ENCODE measurements around the gene AGRN.
"Not testable (repeated sequence)": the region's sequence is repeated elsewhere in the genome, so short reads cannot be mapped to it uniquely, and the experiment has no call there.

The AGRN gene

GRCh38 chr1:1027791-1028190, 7.9 kb downstream of the AGRN start:
- H2AFZ ChIP-seq (ENCODE audit: low read length), result no peak overlapping the region
- TF ChIP-seq CTCF (IDR thresholded peaks at IDR 0.05; ENCODE audit: low read length), result no peak
- no peak for TF ChIP-seq EZH2phosphoT487 (IDR thresholded peaks at IDR 0.05; ENCODE audit: low read length)
- TF ChIP-seq EZH2 (optimal IDR thresholded peaks at IDR 0.05; ENCODE audit: low read depth, low read length), result no peak
- H3K4me1 ChIP-seq (ENCODE audit: low read length), result no peaks in the 10 kb centered on the region
- no peak overlapping the region for H3K4me2 ChIP-seq (ENCODE audit: low read depth, low read length)
- H3F3A ChIP-seq (ENCODE audit: insufficient read depth, low read length), result no peaks in the 10 kb centered on the region
- no peak overlapping the region for H3K9ac ChIP-seq (ENCODE audit: low read length)
- H3K27ac ChIP-seq (ENCODE audit: low read length), result no peak overlapping the region
- H3K9me2 ChIP-seq (replicated peaks; ENCODE audit: insufficient read depth, low read length), result no peaks in the 10 kb centered on the region
- H3K4me3 ChIP-seq (ENCODE audit: low read length), result no peak overlapping the region
- no peak for DNase-seq
- peaks cover 71% of the 10 kb centered on the region for H3K27me3 ChIP-seq (replicated peaks; ENCODE audit: insufficient read depth, low read length)
- H3K36me3 ChIP-seq (replicated peaks; ENCODE audit: insufficient read depth, low read length), result no peaks in the 10 kb centered on the region
- H3K79me2 ChIP-seq (ENCODE audit: low read length), result no peaks in the 10 kb centered on the region
- H3K9me3 ChIP-seq (replicated peaks; ENCODE audit: insufficient read depth, low read length), result no peaks in the 10 kb centered on the region
- H4K20me1 ChIP-seq (ENCODE audit: insufficient read depth, low read length), result no peaks in the 10 kb centered on the region

- H3K79me2 ChIP-seq (ENCODE audit: low read length); H3K36me3 ChIP-seq (replicated peaks; ENCODE audit: insufficient read depth, low read length); H2AFZ ChIP-seq (ENCODE audit: low read length); H3K9me3 ChIP-seq (replicated peaks; ENCODE audit: insufficient read depth, low read length); H3K27ac ChIP-seq (ENCODE audit: low read length); H3K9ac ChIP-seq (ENCODE audit: low read length); H3K4me3 ChIP-seq (ENCODE audit: low read length); H3K9me2 ChIP-seq (replicated peaks; ENCODE audit: insufficient read depth, low read length); H3K4me1 ChIP-seq (ENCODE audit: low read length); H3F3A ChIP-seq (ENCODE audit: insufficient read depth, low read length); H4K20me1 ChIP-seq (ENCODE audit: insufficient read depth, low read length); H3K4me2 ChIP-seq (ENCODE audit: low read depth, low read length); DNase-seq: not testable (repeated sequence)
- peaks cover 60% of the 10 kb centered on the region for H3K27me3 ChIP-seq (replicated peaks; ENCODE audit: insufficient read depth, low read length)
Measured at GRCh38 chr1:1030867-1031658, 11.1 kb downstream of the AGRN start.

GRCh38 chr1:1031659-1032235, 11.8 kb downstream of the AGRN start:
- Histone ChIP-seq H3K9me3 (replicated peaks; ENCODE audit: insufficient read depth, low read length) (no peaks in the 10 kb centered on the region), H3K36me3 (replicated peaks; ENCODE audit: insufficient read depth, low read length) (no peaks in the 10 kb centered on the region), H3K79me2 (ENCODE audit: low read length) (no peaks in the 10 kb centered on the region), H3K9me2 (replicated peaks; ENCODE audit: insufficient read depth, low read length) (no peaks in the 10 kb centered on the region), H3K27ac (ENCODE audit: low read length) (no peak overlapping the region), H3K4me1 (ENCODE audit: low read length) (no peaks in the 10 kb centered on the region), H3K4me3 (ENCODE audit: low read length) (no peak overlapping the region), H2AFZ (ENCODE audit: low read length) (no peak overlapping the region), H3K4me2 (ENCODE audit: low read depth, low read length) (no peak overlapping the region), H3F3A (ENCODE audit: insufficient read depth, low read length) (no peaks in the 10 kb centered on the region), H4K20me1 (ENCODE audit: insufficient read depth, low read length) (no peaks in the 10 kb centered on the region), H3K27me3 (replicated peaks; ENCODE audit: insufficient read depth, low read length) (peaks cover 60% of the 10 kb centered on the region), H3K9ac (ENCODE audit: low read length) (no peak overlapping the region)
- TF ChIP-seq EZH2phosphoT487 (IDR thresholded peaks at IDR 0.05; ENCODE audit: low read length), result no peak
- TF ChIP-seq CTCF (IDR thresholded peaks at IDR 0.05; ENCODE audit: low read length), result no peak
- TF ChIP-seq EZH2 (optimal IDR thresholded peaks at IDR 0.05; ENCODE audit: low read depth, low read length), result no peak
- no peak for DNase-seq

- Histone ChIP-seq H3K79me2 (ENCODE audit: low read length) (no peaks in the 10 kb centered on the region), H3K4me1 (ENCODE audit: low read length) (no peaks in the 10 kb centered on the region), H3K36me3 (replicated peaks; ENCODE audit: insufficient read depth, low read length) (no peaks in the 10 kb centered on the region), H2AFZ (ENCODE audit: low read length) (peak overlapping the region; percentile 45; the same call in 1 of the 2 replicates), H3K9me3 (replicated peaks; ENCODE audit: insufficient read depth, low read length) (no peaks in the 10 kb centered on the region), H3K27me3 (replicated peaks; ENCODE audit: insufficient read depth, low read length) (peaks cover 60% of the 10 kb centered on the region), H3K9me2 (replicated peaks; ENCODE audit: insufficient read depth, low read length) (no peaks in the 10 kb centered on the region), H4K20me1 (ENCODE audit: insufficient read depth, low read length) (no peaks in the 10 kb centered on the region), H3K27ac (ENCODE audit: low read length) (no peak overlapping the region), H3F3A (ENCODE audit: insufficient read depth, low read length) (no peaks in the 10 kb centered on the region), H3K4me2 (ENCODE audit: low read depth, low read length) (peak overlapping the region; percentile 79), H3K9ac (ENCODE audit: low read length) (no peak overlapping the region), H3K4me3 (ENCODE audit: low read length) (peak overlapping the region; percentile 43; the same call in 1 of the 2 replicates)
- DNase-seq, result no peak
- TF ChIP-seq EZH2 (optimal IDR thresholded peaks at IDR 0.05; ENCODE audit: low read depth, low read length) (no peak), CTCF (IDR thresholded peaks at IDR 0.05; ENCODE audit: low read length) (no peak), EZH2phosphoT487 (IDR thresholded peaks at IDR 0.05; ENCODE audit: low read length) (no peak)
Measured at GRCh38 chr1:1032424-1032823, 12.5 kb downstream of the AGRN start.

Data from MM.1S (cell line).